ENCODE results near the gene CDC20.
"Not testable (repeated sequence)": the region's sequence is repeated elsewhere in the genome, so short reads cannot be mapped to it uniquely, and the experiment has no call there.

Gene CDC20

GRCh38 chr1:43358121-43358745, 548 bp upstream of the CDC20 start:
- DNase-seq: peak; percentile 87

DNA sequence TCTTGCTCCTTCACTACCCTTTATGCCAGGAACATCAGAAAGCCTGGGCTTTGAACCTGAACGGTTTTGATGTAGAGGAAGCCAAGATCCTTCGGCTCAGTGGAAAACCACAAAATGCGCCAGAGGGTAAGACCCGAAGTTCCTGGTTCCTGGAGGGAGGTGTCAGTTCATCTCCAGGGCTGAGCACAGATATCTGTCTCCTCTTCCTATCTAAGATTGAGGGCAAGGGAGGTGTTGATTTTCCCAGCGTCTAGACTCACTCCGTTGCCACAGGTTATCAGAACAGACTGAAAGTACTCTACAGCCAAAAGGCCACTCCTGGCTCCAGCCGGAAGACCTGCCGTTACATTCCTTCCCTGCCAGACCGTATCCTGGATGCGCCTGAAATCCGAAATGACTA, 915 bp downstream of the CDC20 start:
- DNase-seq: no peak

DNA sequence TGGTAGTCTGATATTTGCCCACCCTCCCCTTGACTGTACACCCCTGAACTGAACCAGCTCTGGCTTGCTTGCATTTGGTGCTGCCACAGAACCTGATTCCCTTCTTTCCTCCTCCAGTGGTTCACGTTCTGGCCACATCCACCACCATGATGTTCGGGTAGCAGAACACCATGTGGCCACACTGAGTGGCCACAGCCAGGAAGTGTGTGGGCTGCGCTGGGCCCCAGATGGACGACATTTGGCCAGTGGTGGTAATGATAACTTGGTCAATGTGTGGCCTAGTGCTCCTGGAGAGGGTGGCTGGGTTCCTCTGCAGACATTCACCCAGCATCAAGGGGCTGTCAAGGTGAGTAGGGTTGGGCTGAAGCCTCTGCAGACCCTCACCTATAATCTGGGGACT, 1.8 kb downstream of the CDC20 start:
- no peak for DNase-seq

DNA sequence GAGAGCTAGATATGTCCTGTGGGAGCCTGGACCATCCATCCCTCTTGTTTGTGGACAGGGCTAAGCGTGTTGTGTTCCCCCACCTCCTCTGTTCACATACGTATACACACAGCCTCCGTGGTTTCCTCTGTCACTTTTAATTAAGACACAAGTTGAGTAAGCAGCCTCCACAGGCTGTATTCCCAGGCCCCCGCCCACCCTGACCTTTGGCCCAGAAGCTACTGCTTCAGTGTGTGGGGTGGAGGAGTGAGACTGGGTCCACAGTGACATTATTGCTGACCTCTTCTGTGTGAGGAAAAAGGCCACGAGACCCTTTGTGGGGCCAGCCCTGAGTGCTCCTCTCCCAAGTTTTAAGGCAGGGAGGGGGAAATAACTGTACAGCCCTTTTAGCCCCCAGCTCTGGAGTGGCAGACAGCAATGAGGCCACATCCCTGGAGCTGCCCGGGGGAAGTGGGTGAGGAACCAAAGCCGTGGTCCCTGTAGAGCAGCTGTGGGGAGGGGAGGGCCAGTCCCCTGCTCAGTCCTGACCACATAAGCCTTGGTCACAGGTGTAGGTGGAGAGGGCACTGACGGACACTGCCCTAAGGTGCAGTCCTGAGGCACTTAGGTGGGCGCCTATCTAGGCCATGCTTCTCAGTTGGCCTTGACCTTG, 4.6 kb downstream of the CDC20 start:
- no peak for DNase-seq

- no peak for DNase-seq
Observed at GRCh38 chr1:43363935-43364525, 5.2 kb downstream of the CDC20 start.

DNA sequence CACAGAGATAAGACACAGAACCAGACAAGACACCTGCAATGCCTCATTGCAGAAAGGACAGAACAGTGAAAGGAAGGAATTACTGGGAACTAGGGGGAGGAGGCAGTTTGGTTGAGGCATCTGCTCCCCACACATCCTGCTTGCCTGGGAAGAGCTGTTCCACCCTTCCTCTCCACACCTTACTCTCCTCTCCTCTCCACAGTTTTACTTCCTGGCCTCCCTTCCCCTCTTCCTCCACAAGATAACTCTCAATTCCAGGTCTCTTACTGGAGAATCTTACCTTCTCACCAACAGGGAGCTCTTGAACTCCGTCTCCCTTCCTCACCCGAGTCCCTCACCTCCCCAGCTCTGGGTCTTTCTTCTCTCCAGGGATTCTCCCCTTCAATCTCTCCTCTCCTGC, 6.9 kb downstream of the CDC20 start:
- DNase-seq: no peak

DNA sequence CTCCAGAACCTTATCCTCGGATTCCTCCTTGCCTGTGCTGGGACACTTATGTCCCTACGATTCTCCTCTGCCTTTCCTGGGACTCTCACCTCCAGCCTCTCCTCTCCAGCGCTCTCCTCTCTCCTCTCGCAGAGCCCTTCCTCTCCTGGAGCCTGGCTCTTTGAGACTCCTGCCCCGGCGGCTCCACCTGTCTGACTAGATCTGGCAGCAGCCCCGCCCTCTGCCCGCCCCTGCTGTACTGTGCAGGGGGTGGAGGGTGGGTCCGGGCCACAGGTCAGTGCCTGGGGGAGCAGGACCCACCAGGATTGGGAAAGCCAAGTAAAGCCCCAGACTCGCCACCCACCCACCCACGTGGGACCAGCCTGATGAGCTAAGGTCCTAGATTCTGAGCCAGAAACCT, 7.4 kb downstream of the CDC20 start:
- peak; percentile 96 for DNase-seq

- DNase-seq: no peak
Observed at GRCh38 chr1:43366601-43367025, 7.8 kb downstream of the CDC20 start.

DNA sequence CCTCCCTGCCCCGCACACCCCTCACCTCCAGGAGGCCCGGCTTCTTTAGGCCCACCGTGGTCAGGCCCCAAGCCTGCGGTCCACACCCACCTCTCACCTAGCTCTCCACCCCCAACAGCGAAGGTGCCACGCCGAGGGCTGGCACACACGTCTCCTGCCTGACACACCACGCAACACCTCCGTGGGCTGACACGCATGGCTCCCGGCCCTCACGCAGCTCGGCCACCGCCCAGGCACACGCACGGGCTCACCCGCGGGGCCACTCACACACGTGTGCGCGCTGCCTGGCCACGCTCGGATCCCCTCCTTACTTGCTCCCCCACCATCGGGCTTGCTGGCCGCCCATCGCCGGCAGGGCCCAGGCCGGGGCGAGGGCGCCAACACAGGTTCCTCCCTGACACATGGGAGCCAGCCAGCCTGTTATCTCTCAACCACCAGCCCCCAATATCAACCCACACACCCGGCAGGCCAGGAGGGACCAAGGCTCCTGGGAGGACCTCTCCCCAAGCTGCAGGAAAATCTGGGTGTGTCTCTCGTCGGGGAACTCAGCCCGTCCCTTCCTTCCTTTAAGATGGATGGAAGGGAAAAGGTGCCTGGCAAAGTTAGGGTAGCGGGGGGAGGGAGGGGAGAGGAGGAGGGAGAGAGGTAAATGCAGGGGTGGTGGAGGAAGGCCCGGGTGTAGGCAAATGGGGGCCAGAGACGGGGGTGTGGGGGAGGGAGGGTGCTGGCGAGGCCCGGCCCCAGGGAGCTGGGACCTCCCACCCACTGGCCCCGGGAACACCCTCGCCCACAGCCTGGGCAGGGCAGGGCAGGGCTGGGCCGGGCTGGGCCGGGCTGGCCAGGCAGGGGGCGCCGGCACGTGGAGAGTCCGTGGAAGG, 8.5 kb downstream of the CDC20 start:
- DNase-seq: peak; percentile 89

DNA sequence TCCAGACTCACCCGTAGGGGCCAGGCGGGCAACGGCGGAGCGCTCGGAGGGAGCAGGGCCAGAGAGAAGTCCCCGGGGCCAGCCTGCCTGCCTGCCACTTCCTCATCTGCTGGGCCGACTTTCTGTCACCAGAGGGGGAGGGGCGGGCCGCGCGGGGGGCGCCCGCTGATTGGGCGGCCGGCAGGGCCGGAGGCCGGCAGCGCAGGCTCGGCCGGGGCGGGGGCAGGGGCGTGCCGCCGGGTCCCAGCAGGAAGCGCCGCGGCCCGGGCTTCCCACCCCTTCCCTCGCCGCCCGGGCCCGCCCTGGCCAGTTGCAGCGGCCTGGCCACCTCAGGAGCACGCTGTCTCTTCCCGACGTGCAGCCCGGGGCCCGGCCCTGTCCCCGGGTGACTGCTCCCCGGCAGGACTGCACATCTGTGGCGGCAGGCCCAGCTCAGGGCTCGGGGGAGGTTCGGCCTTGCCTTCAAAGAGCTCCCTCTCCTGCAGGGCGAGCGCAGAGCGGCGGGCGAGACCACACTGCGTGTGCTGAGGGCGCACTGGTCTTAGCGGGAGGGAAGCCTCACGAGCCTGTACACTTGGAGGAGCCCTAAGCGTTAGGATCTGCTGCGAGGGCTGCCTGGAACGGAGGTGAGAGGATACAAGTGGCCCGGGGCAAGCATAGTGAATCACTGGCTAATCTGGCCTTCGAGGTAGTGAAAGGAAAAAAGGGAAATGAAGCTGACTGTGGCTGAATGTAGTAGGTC, 9.3 kb downstream of the CDC20 start, which contains the start of gene ELOVL1:
TSS of gene ELOVL1 (minus strand) at position 108 of the 742 bp plus-strand sequence. CDS start 2,402 bp downstream, outside the sequence.
- DNase-seq: peak; percentile 99

DNA sequence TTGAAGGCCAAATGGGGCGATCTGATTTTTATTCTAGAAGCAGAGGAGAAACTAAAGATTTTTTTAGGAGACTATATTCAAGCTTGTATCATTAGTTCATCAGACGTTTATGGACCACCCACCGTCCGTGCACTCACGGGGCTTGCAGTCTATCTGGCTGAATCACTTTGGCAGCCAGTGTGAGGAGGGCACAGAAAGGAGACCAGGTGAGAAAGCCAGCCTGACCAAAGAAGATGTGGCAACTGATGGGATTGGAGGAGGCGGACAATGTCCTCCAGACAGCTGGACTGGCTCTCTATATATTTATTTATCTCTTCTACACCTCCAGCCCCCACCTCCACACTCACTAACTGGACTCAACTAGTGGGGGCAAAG, 9.9 kb downstream of the CDC20 start:
- DNase-seq: peak; percentile 57

DNA sequence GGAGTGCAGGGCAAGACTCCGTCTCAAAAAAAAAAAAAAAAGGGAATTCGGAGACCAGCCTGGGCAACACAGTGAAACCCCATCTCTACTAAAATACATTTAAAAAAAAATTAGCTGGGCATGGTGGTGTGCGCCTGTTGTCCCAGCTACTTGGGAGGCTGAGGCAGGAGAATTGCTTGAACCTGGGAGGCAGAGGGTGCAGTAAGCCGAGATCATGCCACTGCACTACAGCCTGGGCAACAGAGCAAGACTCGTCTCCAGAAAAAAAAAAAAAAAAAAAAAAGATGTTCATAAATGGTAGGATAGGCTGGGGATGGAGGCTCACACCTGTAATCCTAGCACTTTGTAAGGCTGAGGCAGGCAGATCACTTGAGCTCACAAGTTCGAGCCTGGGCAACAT, 11.0 kb downstream of the CDC20 start:
- DNase-seq: not testable (repeated sequence)

DNA sequence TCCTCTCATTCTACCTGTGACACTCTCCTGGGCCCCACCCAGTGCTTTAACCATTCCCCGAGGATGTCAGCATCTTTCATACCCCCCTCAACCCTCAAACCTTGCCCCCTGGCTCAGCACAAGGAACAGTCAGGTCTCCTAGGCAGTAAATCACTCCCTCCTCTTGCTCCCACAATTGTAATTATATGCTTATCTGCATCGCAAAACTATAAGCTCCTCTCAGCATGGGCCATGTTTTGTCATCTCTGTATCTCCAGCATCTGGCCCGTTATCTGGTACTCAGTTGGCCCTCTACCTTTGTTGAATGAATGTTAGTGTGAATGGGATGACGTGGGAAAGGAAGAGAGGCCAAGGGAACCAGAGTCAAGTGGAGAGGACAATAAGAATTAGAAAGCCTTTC, 11.8 kb downstream of the CDC20 start:
- no peak for DNase-seq

GRCh38 chr1:43372172-43372571, 13.4 kb downstream of the CDC20 start:
- no peak for DNase-seq

DNA sequence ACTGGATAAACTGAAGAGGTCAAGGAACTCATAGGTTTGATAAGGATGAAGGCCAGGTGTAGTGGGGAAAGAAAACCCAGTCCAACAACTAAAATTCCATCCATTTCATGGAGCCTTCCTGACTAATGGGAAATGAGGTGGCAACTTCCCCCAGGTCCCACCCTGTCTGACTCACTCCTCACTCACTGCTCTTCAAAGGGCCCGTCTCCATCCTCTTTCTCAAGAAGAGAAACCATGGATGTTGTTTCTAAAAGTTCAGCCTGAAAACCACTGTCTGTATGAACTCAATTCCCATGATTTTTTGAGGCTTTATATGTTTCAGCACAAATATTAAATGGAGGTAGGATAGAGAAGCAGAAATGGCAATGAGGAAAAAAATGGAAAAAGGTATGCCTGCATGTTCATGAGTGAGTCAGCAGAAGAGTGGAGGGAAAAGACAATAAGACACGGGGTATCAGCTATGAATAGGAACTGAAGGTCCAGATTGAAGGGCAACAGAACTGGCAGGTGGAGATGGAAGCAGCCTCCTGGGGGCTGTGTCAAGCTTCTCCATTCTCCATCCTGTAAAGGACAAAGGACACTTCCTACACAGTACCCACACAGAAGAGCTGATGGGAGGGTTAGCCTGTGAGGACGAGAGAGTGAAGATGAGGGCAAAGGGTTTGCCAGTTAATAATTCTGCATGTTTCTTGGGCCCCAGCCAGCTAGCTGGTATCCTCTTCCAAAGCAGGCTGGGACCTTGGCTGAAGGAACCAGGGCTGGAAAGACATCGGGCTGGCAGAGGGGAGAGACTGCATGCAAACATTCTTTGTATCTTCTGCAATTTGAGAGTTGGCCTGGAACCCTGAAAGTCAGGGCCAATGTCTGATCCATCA, 14.5 kb downstream of the CDC20 start:
- DNase-seq: no peak

- peak; percentile 57 for DNase-seq
Observed at GRCh38 chr1:43376723-43377235, 18.0 kb downstream of the CDC20 start.

GRCh38 chr1:43377831-43378230, 19.1 kb downstream of the CDC20 start:
- no peak for DNase-seq

DNA sequence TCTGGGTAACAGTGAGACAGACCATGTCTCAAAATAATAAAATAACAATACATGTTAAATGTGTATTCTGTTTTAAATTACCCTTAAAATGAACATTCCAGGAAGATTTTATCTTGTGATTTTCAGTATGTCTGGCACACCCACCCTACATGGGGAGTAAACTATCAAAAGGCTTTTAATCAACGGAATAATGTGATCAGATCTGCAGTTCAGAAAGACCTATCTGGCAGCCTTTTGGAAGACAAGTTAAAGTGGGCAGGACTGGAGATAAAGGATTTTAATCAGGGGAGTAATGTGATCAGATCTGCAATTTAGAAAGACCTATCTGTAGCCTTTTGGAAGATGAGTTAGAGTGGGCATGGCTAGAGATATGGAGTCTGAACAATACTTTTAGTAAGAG, 20.7 kb downstream of the CDC20 start:
- no peak for DNase-seq

- DNase-seq: no peak
Observed at GRCh38 chr1:43381612-43382011, 22.8 kb downstream of the CDC20 start.

GRCh38 chr1:43382027-43382779, 23.4 kb downstream of the CDC20 start:
- DNase-seq: no peak

DNA sequence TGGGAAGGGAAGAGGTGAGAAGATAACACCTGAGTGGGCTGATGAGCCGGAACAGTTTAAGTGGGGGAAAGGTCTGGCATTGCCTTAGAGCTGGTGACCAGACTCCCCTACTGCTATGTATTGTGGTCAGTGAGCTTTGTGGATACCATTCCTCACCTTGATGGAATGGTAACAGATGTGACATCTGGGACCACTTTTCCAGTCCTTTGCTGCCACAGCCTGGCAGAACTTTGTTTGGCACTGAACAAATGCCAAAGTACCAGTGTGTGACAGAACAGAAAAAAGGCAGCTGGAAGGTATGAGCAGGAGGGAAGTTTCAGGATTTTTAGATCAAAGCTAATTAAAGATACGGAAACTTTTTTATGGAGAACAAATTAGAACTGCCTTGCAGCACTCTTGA, 24.7 kb downstream of the CDC20 start:
- DNase-seq: no peak
